SK-N-SH (cell line): Measurements from ENCODE around the gene SLC25A26. TPM values are rescaled to one million over a fixed set of nuclear protein-coding genes. Genes with fewer than 3 reads are reported as not detected.
A peak's percentile ranks its signal among the peaks of the same experiment; 100 is the strongest.

Source experiments
- CTCF ChIA-PET: fragments of 300-600, 350-600 bp; formaldehyde crosslinking; extraction: SDS; loops from one replicate; lab custom pipeline; 2021; lab: Yijun Ruan, JAX
- POLR2A ChIA-PET: fragments of 350-600 bp; sonication (Branson Sonifier 250); formaldehyde crosslinking; extraction: SDS; loops from one replicate; lab custom pipeline; 2020; ENCODE audit warnings: antibody characterized with exemption, inconsistent platforms; lab: Yijun Ruan, JAX
- DNase-seq: peaks from one replicate; pipeline ENCODE4 v3.0.0; 2012
- H2AFZ ChIP-seq: fragments of 200-600 bp; sonication (generic); 2 replicates; pipeline ENCODE4 v1.8.1; 2016; ENCODE audit warnings: antibody characterized with exemption, mild to moderate bottlenecking, low read depth
- H3F3A ChIP-seq: fragments of 200-600 bp; sonication (generic); replicated peaks from 2 replicates; pipeline ENCODE3; 2016; ENCODE audit warnings: antibody characterized with exemption, mild to moderate bottlenecking; ENCODE audit not compliant: insufficient read depth
- H3K27ac ChIP-seq, 2 experiments: fragments of 200-500 bp in 1 of 2; fragments of 200-600 bp in 1 of 2; sonication (Bioruptor generic) in 1 of 2; sonication (generic), shearing (Covaris generic) in 1 of 2; 2 replicates each; pipeline versions ENCODE4 v1.5.1 to v1.6.1; 2014 to 2016; ENCODE audit warnings: low read depth in 2 of 2, inconsistent platforms in 1 of 2, low read length in 1 of 2, mild to moderate bottlenecking in 1 of 2, mixed read lengths in 1 of 2
- H3K27me3 ChIP-seq: fragments of 200-600 bp; sonication (generic), shearing (Covaris generic); 2 replicates; pipeline ENCODE4 v1.6.1; 2016; ENCODE audit warnings: mixed run types; ENCODE audit not compliant: insufficient read depth
- H3K36me3 ChIP-seq, 2 experiments: fragments of 200-500 bp in 1 of 2; fragments of 200-600 bp in 1 of 2; sonication (Bioruptor generic) in 1 of 2; sonication (generic) in 1 of 2; replicated peaks in 1 of 2; 2 replicates each; pipeline versions ENCODE3 to v1.5.1; 2014 to 2016; ENCODE audit warnings: low read length in 1 of 2, mild to moderate bottlenecking in 1 of 2; ENCODE audit not compliant: insufficient read depth in 2 of 2, control insufficient read depth in 1 of 2
- H3K4me1 ChIP-seq, 2 experiments: fragments of 200-500 bp in 1 of 2; fragments of 200-600 bp in 1 of 2; sonication (Bioruptor generic) in 1 of 2; sonication (generic), shearing (Covaris generic) in 1 of 2; 2 replicates each; pipeline versions ENCODE4 v1.5.1 to v1.6.1; 2014 to 2016; ENCODE audit warnings: low read depth in 1 of 2, low read length in 1 of 2, mixed run types in 1 of 2; ENCODE audit not compliant: insufficient read depth in 2 of 2, control insufficient read depth in 1 of 2
- H3K4me2 ChIP-seq: fragments of 200-600 bp; sonication (generic), shearing (Covaris generic); 2 replicates; pipeline ENCODE4 v1.6.1; 2017; ENCODE audit warnings: mixed run types
- H3K4me3 ChIP-seq, 2 experiments: fragments of 200-500 bp in 1 of 2; fragments of 200-600 bp in 1 of 2; sonication (Bioruptor generic) in 1 of 2; sonication (generic), shearing (Covaris generic) in 1 of 2; 2 replicates each; pipeline versions ENCODE4 v1.5.1 to v1.8.1; 2014 to 2016; ENCODE audit warnings: low read depth in 2 of 2, inconsistent platforms in 1 of 2, low read length in 1 of 2, mild to moderate bottlenecking in 1 of 2, mixed read lengths in 1 of 2, moderate library complexity in 1 of 2
- H3K79me2 ChIP-seq: fragments of 200-600 bp; sonication (generic); 2 replicates; pipeline ENCODE4 v1.8.1; 2017; ENCODE audit warnings: mild to moderate bottlenecking; ENCODE audit not compliant: insufficient read depth
- H3K9ac ChIP-seq: fragments of 200-600 bp; sonication (generic); 2 replicates; pipeline ENCODE4 v1.6.1; 2017; ENCODE audit warnings: mixed run types
- H3K9me2 ChIP-seq: fragments of 200-600 bp; sonication (generic); 2 replicates; pipeline ENCODE4 v1.6.1; 2017; ENCODE audit warnings: mixed run types
- H3K9me3 ChIP-seq: fragments of 200-600 bp; sonication (generic); 2 replicates; pipeline ENCODE4 v1.6.1; 2017; ENCODE audit warnings: mixed run types, mild to moderate bottlenecking, moderate library complexity
- H4K20me1 ChIP-seq: fragments of 200-600 bp; sonication (generic); 2 replicates; pipeline ENCODE4 v1.6.1; 2017; ENCODE audit warnings: mild to moderate bottlenecking, mixed run types; ENCODE audit not compliant: insufficient read depth
- CHD2 ChIP-seq: fragments of 150-350 bp; IDR thresholded peaks from 2 replicates; pipeline ENCODE4 v1.6.1; 2018; ENCODE audit warnings: low read length; ENCODE audit not compliant: partially characterized antibody
- ELF1 ChIP-seq: IDR thresholded peaks from 2 replicates; pipeline ENCODE4 v1.4.0; 2012
- EZH2phosphoT487 ChIP-seq: fragments of 200-600 bp; sonication (generic); IDR thresholded peaks from 2 replicates; pipeline ENCODE4 v1.6.1; 2017; ENCODE audit warnings: low read depth, mixed run types, mild to moderate bottlenecking, antibody characterized with exemption, moderate library complexity, borderline replicate concordance
- FOSL2 ChIP-seq: IDR thresholded peaks from 2 replicates; pipeline ENCODE4 v1.4.0; 2012; ENCODE audit warnings: low read depth, mild to moderate bottlenecking, moderate library complexity, borderline replicate concordance
- FOXM1 ChIP-seq: IDR thresholded peaks from 2 replicates; pipeline ENCODE4 v1.4.0; 2012; ENCODE audit warnings: low read depth, mild to moderate bottlenecking
- GATA2 ChIP-seq: sonication (generic); formaldehyde crosslinking; IDR thresholded peaks from 2 replicates; pipeline ENCODE4 v1.5.0; 2020; ENCODE audit warnings: mild to moderate bottlenecking, missing genetic modification reagents
- JUND ChIP-seq: IDR thresholded peaks from 2 replicates; pipeline ENCODE4 v1.4.0; 2012
- MEF2A ChIP-seq: IDR thresholded peaks from 2 replicates; pipeline ENCODE4 v1.4.0; 2012; ENCODE audit warnings: low read depth, borderline replicate concordance
- NFIC ChIP-seq: IDR thresholded peaks from 2 replicates; pipeline ENCODE4 v1.4.0; 2012; ENCODE audit warnings: borderline replicate concordance
- NRF1 ChIP-seq: IDR thresholded peaks from 2 replicates; pipeline ENCODE4 v1.6.1; 2012; ENCODE audit warnings: low read depth, mild to moderate bottlenecking, low read length
- PBX3 ChIP-seq: IDR thresholded peaks from 2 replicates; pipeline ENCODE4; 2012
- POLR2AphosphoS5 ChIP-seq: IDR thresholded peaks from 2 replicates; pipeline ENCODE4 v1.6.1; 2012; ENCODE audit warnings: low read depth, low read length
- RCOR1 ChIP-seq: fragments of 150-350 bp; IDR thresholded peaks from 2 replicates; pipeline ENCODE4 v1.6.1; 2017; ENCODE audit warnings: antibody characterized with exemption, low read length
- RFX5 ChIP-seq: IDR thresholded peaks from 2 replicates; pipeline ENCODE4 v1.6.1; 2012; ENCODE audit warnings: mild to moderate bottlenecking, improper control_type of control experiment, low read length
- RXRA ChIP-seq: IDR thresholded peaks from 2 replicates; pipeline ENCODE4 v1.4.0; 2012; ENCODE audit warnings: low read depth, mild to moderate bottlenecking, borderline replicate concordance
- SIN3A ChIP-seq: IDR thresholded peaks from 2 replicates; pipeline ENCODE4 v1.6.1; 2012; ENCODE audit warnings: low read depth, mild to moderate bottlenecking, low read length, moderate library complexity, borderline replicate concordance
- TAF1 ChIP-seq: IDR thresholded peaks from 2 replicates; pipeline ENCODE4 v1.6.1; 2012; ENCODE audit warnings: low read depth, mild to moderate bottlenecking, low read length, moderate library complexity, borderline replicate concordance
- TCF12 ChIP-seq: IDR thresholded peaks from 2 replicates; pipeline ENCODE4 v1.4.0; 2012
- USF2 ChIP-seq: fragments of 150-350 bp; IDR thresholded peaks from 2 replicates; pipeline ENCODE4 v1.6.1; 2017; ENCODE audit warnings: antibody characterized with exemption, low read length, low read depth, borderline replicate concordance
- YY1 ChIP-seq: IDR thresholded peaks from 2 replicates; pipeline ENCODE4 v1.4.0; 2012; ENCODE audit warnings: low read depth, mild to moderate bottlenecking
- WGBS: methylation state at CpG from one replicate; pipeline ENCODE4 v1.1.6; 2017; ENCODE audit warnings: low lambda C conversion rate; 5-methylcytosine and 5-hydroxymethylcytosine counted together
- polyA plus RNA-seq, 3 experiments: library from polyadenylated mRNA; depleted of rRNA; stranded (reverse); fragments of >200 nt; gene quantifications; 2 replicates each; pipeline ENCODE4 v1.2.3, GENCODE V29; 2012
- TF ChIP-seq, protein P1 (sequence below): fragments of 200-600 bp; sonication (generic); IDR thresholded peaks from 2 replicates; pipeline ENCODE4 v1.6.1; 2017; ENCODE audit warnings: antibody characterized with exemption, mild to moderate bottlenecking, moderate library complexity
- TF ChIP-seq, protein P2 (sequence below): fragments of 150-350 bp; IDR thresholded peaks from 2 replicates; pipeline ENCODE4 v1.6.1; 2016; ENCODE audit warnings: mild to moderate bottlenecking, low read depth, low read length
- TF ChIP-seq, protein P3 (sequence below): IDR thresholded peaks from 2 replicates; pipeline ENCODE4 v1.4.0; 2012; ENCODE audit warnings: low read depth, borderline replicate concordance

SLC25A26 gene
- polyA plus RNA-seq, 1 of the 3 experiments (the other 2 are of a cell fraction) = 31.8 TPM

GRCh38 chr3:66405701-66406091 is 184.9 kb downstream of the SLC25A26 start:
- no peak for DNase-seq
- no peaks in the 10 kb centered on the region for H3K9me2 ChIP-seq
- ChIA-PET POLR2A (no interaction called here), CTCF (interaction anchor here (1.2 to 6.5 kb wide), 6 partner anchors 8 to 411 kb away, joined by 4 to 70 read pairs (median 19); no protein-coding TSS in a partner anchor)
- no peaks in the 10 kb centered on the region for H3K36me3 ChIP-seq
- no peaks in the 10 kb centered on the region for H4K20me1 ChIP-seq
- no peak overlapping the region for H3K9ac ChIP-seq
- peaks cover 2 to 5% of the 10 kb centered on the region in 2 experiments; a peak in 2 of 4 replicates for H3K4me1 ChIP-seq
- TF ChIP-seq MEF2A (no peak), FOSL2 (peak; percentile 75; the same call in 1 of the 2 replicates), NFIC (peak; percentile 70), TCF12 (peak; percentile 79), TAF1 (no peak), YY1 (no peak)
- no peaks in the 10 kb centered on the region for H3K9me3 ChIP-seq
- no peaks in the 10 kb centered on the region for H3K79me2 ChIP-seq
- H3F3A ChIP-seq = no peaks in the 10 kb centered on the region
- H3K4me2 ChIP-seq = no peak overlapping the region
- no peaks in the 10 kb centered on the region for H3K27me3 ChIP-seq
- WGBS = 70% methylated on average over 10 of the region's 11 CpGs
- H2AFZ ChIP-seq = no peak overlapping the region
- H3K27ac ChIP-seq = no peak overlapping the region
- H3K4me3 ChIP-seq = no peak overlapping the region

- Histone ChIP-seq H3K36me3 (no peaks in the 10 kb centered on the region), H4K20me1 (no peaks in the 10 kb centered on the region), H3K9me3 (no peaks in the 10 kb centered on the region), H2AFZ (no peak overlapping the region), H3K79me2 (no peaks in the 10 kb centered on the region), H3K9ac (no peak overlapping the region), H3K4me1 (peaks cover 0 to 5% of the 10 kb centered on the region in 2 experiments; a peak in 2 of 4 replicates), H3F3A (no peaks in the 10 kb centered on the region), H3K4me3 (no peak overlapping the region), H3K27me3 (no peaks in the 10 kb centered on the region), H3K9me2 (no peaks in the 10 kb centered on the region), H3K27ac (no peak overlapping the region), H3K4me2 (no peak overlapping the region)
- CTCF ChIA-PET = interaction anchor here (1.5 to 6.5 kb wide), 8 partner anchors 8 to 409 kb away, joined by 4 to 70 read pairs (median 16); no protein-coding TSS in a partner anchor
- TF ChIP-seq JUND (no peak), SIN3A (no peak), NFIC (no peak), RXRA (no peak), FOXM1 (no peak), USF2 (no peak), ELF1 (no peak), NRF1 (no peak), POLR2AphosphoS5 (no peak), MEF2A (no peak), FOSL2 (no peak), PBX3 (no peak), CHD2 (no peak), EZH2phosphoT487 (no peak), GATA2 (CRISPR knock-in tag) (no peak), RFX5 (no peak), RCOR1 (no peak)
- TF ChIP-seq, protein P1, sequence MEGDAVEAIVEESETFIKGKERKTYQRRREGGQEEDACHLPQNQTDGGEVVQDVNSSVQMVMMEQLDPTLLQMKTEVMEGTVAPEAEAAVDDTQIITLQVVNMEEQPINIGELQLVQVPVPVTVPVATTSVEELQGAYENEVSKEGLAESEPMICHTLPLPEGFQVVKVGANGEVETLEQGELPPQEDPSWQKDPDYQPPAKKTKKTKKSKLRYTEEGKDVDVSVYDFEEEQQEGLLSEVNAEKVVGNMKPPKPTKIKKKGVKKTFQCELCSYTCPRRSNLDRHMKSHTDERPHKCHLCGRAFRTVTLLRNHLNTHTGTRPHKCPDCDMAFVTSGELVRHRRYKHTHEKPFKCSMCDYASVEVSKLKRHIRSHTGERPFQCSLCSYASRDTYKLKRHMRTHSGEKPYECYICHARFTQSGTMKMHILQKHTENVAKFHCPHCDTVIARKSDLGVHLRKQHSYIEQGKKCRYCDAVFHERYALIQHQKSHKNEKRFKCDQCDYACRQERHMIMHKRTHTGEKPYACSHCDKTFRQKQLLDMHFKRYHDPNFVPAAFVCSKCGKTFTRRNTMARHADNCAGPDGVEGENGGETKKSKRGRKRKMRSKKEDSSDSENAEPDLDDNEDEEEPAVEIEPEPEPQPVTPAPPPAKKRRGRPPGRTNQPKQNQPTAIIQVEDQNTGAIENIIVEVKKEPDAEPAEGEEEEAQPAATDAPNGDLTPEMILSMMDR = no peak
- TF ChIP-seq, protein P2, sequence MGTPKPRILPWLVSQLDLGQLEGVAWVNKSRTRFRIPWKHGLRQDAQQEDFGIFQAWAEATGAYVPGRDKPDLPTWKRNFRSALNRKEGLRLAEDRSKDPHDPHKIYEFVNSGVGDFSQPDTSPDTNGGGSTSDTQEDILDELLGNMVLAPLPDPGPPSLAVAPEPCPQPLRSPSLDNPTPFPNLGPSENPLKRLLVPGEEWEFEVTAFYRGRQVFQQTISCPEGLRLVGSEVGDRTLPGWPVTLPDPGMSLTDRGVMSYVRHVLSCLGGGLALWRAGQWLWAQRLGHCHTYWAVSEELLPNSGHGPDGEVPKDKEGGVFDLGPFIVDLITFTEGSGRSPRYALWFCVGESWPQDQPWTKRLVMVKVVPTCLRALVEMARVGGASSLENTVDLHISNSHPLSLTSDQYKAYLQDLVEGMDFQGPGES = no peak
- TF ChIP-seq, protein P3, sequence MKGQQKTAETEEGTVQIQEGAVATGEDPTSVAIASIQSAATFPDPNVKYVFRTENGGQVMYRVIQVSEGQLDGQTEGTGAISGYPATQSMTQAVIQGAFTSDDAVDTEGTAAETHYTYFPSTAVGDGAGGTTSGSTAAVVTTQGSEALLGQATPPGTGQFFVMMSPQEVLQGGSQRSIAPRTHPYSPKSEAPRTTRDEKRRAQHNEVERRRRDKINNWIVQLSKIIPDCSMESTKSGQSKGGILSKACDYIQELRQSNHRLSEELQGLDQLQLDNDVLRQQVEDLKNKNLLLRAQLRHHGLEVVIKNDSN = no peak
- DNase-seq = no peak
- POLR2A ChIA-PET = no interaction called here
- 86% methylated on average over 5 of the region's 5 CpGs for WGBS
Observed at GRCh38 chr3:66406163-66406562, 185.4 kb downstream of the SLC25A26 start.
